HCT116 (cell line): Measurements from ENCODE around the gene ZNF512. TPM values are rescaled to one million over a fixed set of nuclear protein-coding genes. Genes with fewer than 3 reads are reported as not detected.

ENCODE experiments used
- ATAC-seq: fragments of 200-7000 bp; cut with Tn5 transposase; 2 replicates; pipeline ENCODE4 v1.9.1; 2020; ENCODE audit warnings: mild to moderate bottlenecking, moderate library complexity
- BruUV-seq: library from RNA; stranded (reverse); fragments of 400-500 nt; replicated peaks from 2 replicates; lab custom pipeline; 2021; lab: Mats Ljungman, UMichigan
- CTCF ChIA-PET: fragments of 300-600 bp; sonication (Branson Sonifier 250); formaldehyde crosslinking; loops from one replicate; lab custom pipeline; 2021; ENCODE audit warnings: antibody characterized with exemption; lab: Charles Lee
- POLR2A ChIA-PET: fragments of 300-600, 350-600 bp; sonication (Branson Sonifier 250); formaldehyde crosslinking; loops from one replicate; lab custom pipeline; 2021; ENCODE audit warnings: antibody characterized with exemption; lab: Charles Lee
- RAD21 ChIA-PET, 2 experiments: fragments of 300-600 bp; sonication (Branson Sonifier 250); formaldehyde crosslinking; loops; one replicate each; lab custom pipeline; 2023; ENCODE audit warnings: low total read pairs in 2 of 2; ENCODE audit not compliant: uncharacterized antibody in 2 of 2, unreplicated experiment in 2 of 2, low non-redundant PET in 1 of 2; lab: Charles Lee
- DNase-seq: peaks from one replicate; pipeline ENCODE4 v3.0.0-alpha.2; 2010; ENCODE audit warnings: low read depth, low spot score
- H2AFZ ChIP-seq: fragments of 200-600 bp; shearing (Covaris generic), sonication (generic); 2 replicates; pipeline ENCODE4 v1.6.1; 2017; ENCODE audit warnings: low read depth, mixed run types, mixed read lengths, antibody characterized with exemption, low read length; ENCODE audit not compliant: poor library complexity, severe bottlenecking
- H3K27ac ChIP-seq: 2 replicates; pipeline ENCODE4 v1.5.1; 2012; ENCODE audit warnings: low read depth, low read length
- H3K27me3 ChIP-seq: fragments of 200-600 bp; sonication (generic); 2 replicates; pipeline ENCODE4 v1.6.1; 2016; ENCODE audit warnings: mixed run types, low read length, mixed read lengths; ENCODE audit not compliant: insufficient read depth
- H3K36me3 ChIP-seq, 2 experiments: fragments of 200-500 bp in 1 of 2; fragments of 200-600 bp in 1 of 2; sonication (Bioruptor generic) in 1 of 2; sonication (generic) in 1 of 2; 2 replicates each; pipeline versions ENCODE4 v1.5.1 to v1.6.1; 2014 to 2016; ENCODE audit warnings: low read length in 2 of 2, inconsistent platforms in 1 of 2, mixed read lengths in 1 of 2, mixed run types in 1 of 2; ENCODE audit not compliant: insufficient read depth in 2 of 2, control insufficient read depth in 1 of 2
- H3K4me1 ChIP-seq, 2 experiments: fragments of 200-600 bp in 1 of 2; sonication (generic) in 1 of 2; 2 replicates each; pipeline versions ENCODE4 v1.5.1 to v1.6.1; 2012 to 2017; ENCODE audit warnings: low read length in 2 of 2, inconsistent platforms in 1 of 2, mild to moderate bottlenecking in 1 of 2, mixed read lengths in 1 of 2, mixed run types in 1 of 2, moderate library complexity in 1 of 2; ENCODE audit not compliant: insufficient read depth in 2 of 2, control insufficient read depth in 1 of 2
- H3K4me2 ChIP-seq: fragments of 200-600 bp; sonication (generic); 2 replicates; pipeline ENCODE4 v1.6.1; 2017; ENCODE audit warnings: mixed run types, low read length, mixed read lengths
- H3K4me3 ChIP-seq, 2 experiments: fragments of 200-600 bp in 1 of 2; sonication (generic) in 1 of 2; replicated peaks in 1 of 2; 2 replicates each; pipeline ENCODE4 v1.5.1; 2011 to 2016; ENCODE audit warnings: low read length in 2 of 2, control low read depth in 1 of 2, low read depth in 1 of 2, mild to moderate bottlenecking in 1 of 2, mixed read lengths in 1 of 2, mixed run types in 1 of 2
- H3K79me2 ChIP-seq: fragments of 200-600 bp; sonication (generic); 2 replicates; pipeline ENCODE4 v1.6.1; 2017; ENCODE audit warnings: mild to moderate bottlenecking, mixed run types, low read length, moderate library complexity, mixed read lengths; ENCODE audit not compliant: insufficient read depth
- H3K9ac ChIP-seq: fragments of 200-600 bp; sonication (generic); 2 replicates; pipeline ENCODE4 v1.6.1; 2016; ENCODE audit warnings: low read length, mixed read lengths
- H3K9me2 ChIP-seq: fragments of 200-600 bp; sonication (generic), shearing (Covaris generic); 2 replicates; pipeline ENCODE4 v1.6.1; 2017; ENCODE audit warnings: mixed run types, mild to moderate bottlenecking, moderate library complexity; ENCODE audit not compliant: insufficient read depth
- H3K9me3 ChIP-seq, 2 experiments: fragments of 200-500 bp in 1 of 2; fragments of 200-600 bp in 1 of 2; sonication (Bioruptor generic) in 1 of 2; sonication (generic) in 1 of 2; 2 replicates each; pipeline ENCODE4 v1.6.1; 2014 to 2017; ENCODE audit warnings: low read length in 2 of 2, mixed read lengths in 2 of 2, inconsistent platforms in 1 of 2, low read depth in 1 of 2, mild to moderate bottlenecking in 1 of 2, mixed run types in 1 of 2, moderate library complexity in 1 of 2; ENCODE audit not compliant: control insufficient read depth in 1 of 2, insufficient read depth in 1 of 2
- H4K20me1 ChIP-seq: fragments of 200-600 bp; sonication (generic), shearing (Covaris generic); 2 replicates; pipeline ENCODE4 v1.6.1; 2017; ENCODE audit warnings: mixed run types, mild to moderate bottlenecking, moderate library complexity; ENCODE audit not compliant: insufficient read depth
- ATF3 ChIP-seq: IDR thresholded peaks from 2 replicates; pipeline ENCODE4 v1.6.1; 2012
- CEBPB ChIP-seq: IDR thresholded peaks from 2 replicates; pipeline ENCODE4 v1.6.1; 2012; ENCODE audit warnings: low read depth
- CTCF ChIP-seq, 3 experiments: fragments of 200-600 bp in 1 of 3; sonication (generic) in 1 of 3; IDR thresholded peaks in 2 of 3; conservative IDR thresholded peaks in 1 of 3; 2 replicates each; pipeline ENCODE4 v1.5.1; 2012 to 2017; ENCODE audit warnings: low read depth in 2 of 3, low read length in 2 of 3, antibody characterized with exemption in 1 of 3, borderline replicate concordance in 1 of 3, control low read depth in 1 of 3, mild to moderate bottlenecking in 1 of 3, mixed read lengths in 1 of 3, mixed run types in 1 of 3, moderate library complexity in 1 of 3; ENCODE audit not compliant: insufficient read depth in 1 of 3
- ELF1 ChIP-seq: IDR thresholded peaks from 2 replicates; pipeline ENCODE4 v1.6.1; 2012; ENCODE audit warnings: low read depth, borderline replicate concordance
- FOSL1 ChIP-seq: IDR thresholded peaks from 2 replicates; pipeline ENCODE4 v1.6.1; 2012; ENCODE audit warnings: low read depth
- POLR2A ChIP-seq: IDR thresholded peaks from 2 replicates; pipeline ENCODE4 v1.7.0; 2011; ENCODE audit warnings: borderline replicate concordance; ENCODE audit not compliant: insufficient read depth, insufficient read length; ENCODE audit errors: extremely low read depth
- RAD21 ChIP-seq: IDR thresholded peaks from 2 replicates; pipeline ENCODE4 v1.6.1; 2012; ENCODE audit warnings: low read depth, mild to moderate bottlenecking
- SRF ChIP-seq: IDR thresholded peaks from 2 replicates; pipeline ENCODE4 v1.6.1; 2012; ENCODE audit warnings: low read depth
- ZFX ChIP-seq: fragments of 450-650 bp; IDR thresholded peaks from 2 replicates; pipeline ENCODE4 v1.6.1; 2017
- ZNF274 ChIP-seq: fragments of 200-500 bp; sonication (Bioruptor generic); IDR thresholded peaks from 2 replicates; pipeline ENCODE4 v1.6.1; 2014; ENCODE audit warnings: mild to moderate bottlenecking, low read depth, low read length, inconsistent platforms
- intact Hi-C: fragments of 100-400 bp; cut with micrococcal nuclease; formaldehyde crosslinking; loops from 2 replicates; pipeline ENCODE4 v1.10.0; 2022
- total RNA-seq: library from RNA; stranded (reverse); gene quantifications from one replicate; pipeline ENCODE4 v1.2.1, GENCODE V29; 2021; ENCODE audit not compliant: unreplicated experiment

ZNF512 gene
- total RNA-seq, 1 experiment from 2014 or later, result 33.0 TPM

GRCh38 chr2:27621524-27621923 lies 38.7 kb downstream of the ZNF512 start:
- no peak for DNase-seq
- intact Hi-C loops, result loop anchor here (10.0 kb wide), 1 partner anchor 177 kb away; the partner anchor contains the start of gene KRTCAP3
- Histone ChIP-seq H3K9me3 (no peaks in the 10 kb centered on the region), H3K4me2 (no peak overlapping the region), H3K9ac (no peak overlapping the region), H3K27me3 (no peaks in the 10 kb centered on the region), H3K27ac (no peak overlapping the region), H2AFZ (no peak overlapping the region), H3K4me1 (peaks cover 0 to 8% of the 10 kb centered on the region in 2 experiments; a peak in 1 of 4 replicates), H3K79me2 (no peaks in the 10 kb centered on the region), H3K36me3 (peaks cover 46 to 51% of the 10 kb centered on the region in 2 experiments; a peak in 3 of 4 replicates), H3K9me2 (no peaks in the 10 kb centered on the region), H3K4me3 (no peak overlapping the region), H4K20me1 (no peaks in the 10 kb centered on the region)
- ChIA-PET POLR2A (no interaction called here), RAD21 (no interaction called here), CTCF (interaction anchor here (1.0 kb wide), 1 partner anchor 17 kb away, joined by 3 read pairs; no protein-coding TSS in a partner anchor)
- ATAC-seq, result no peak
- TF ChIP-seq CTCF (IDR thresholded peaks at IDR 0.05 in 2 of 3, conservative IDR thresholded peaks at IDR 0.05 in 1 of 3; ENCODE audit: borderline replicate concordance in 1 of 3, insufficient read depth in 1 of 3, low read depth in 2 of 3, low read length in 2 of 3), result peak; percentile 5 to 24 (median 6); a peak in 1 of 6 replicates
- no peak for TF ChIP-seq ZFX
- TF ChIP-seq RAD21, result peak; percentile 16; the same call in 1 of the 2 replicates
- no TSS peak for BruUV-seq

GRCh38 chr2:27622921-27623384 lies 40.1 kb downstream of the ZNF512 start:
- no TSS peak for BruUV-seq
- Histone ChIP-seq H4K20me1 (no peaks in the 10 kb centered on the region), H3K4me2 (no peak overlapping the region), H3K4me3 (no peak overlapping the region), H3K27ac (no peak overlapping the region), H3K4me1 (peaks cover 3 to 18% of the 10 kb centered on the region in 2 experiments), H3K9ac (no peak overlapping the region), H3K79me2 (no peaks in the 10 kb centered on the region), H3K9me3 (no peaks in the 10 kb centered on the region), H3K36me3 (peaks cover 35 to 36% of the 10 kb centered on the region in 2 experiments; a peak in 3 of 4 replicates), H3K27me3 (no peaks in the 10 kb centered on the region), H2AFZ (no peak overlapping the region), H3K9me2 (no peaks in the 10 kb centered on the region)
- ChIA-PET POLR2A (no interaction called here), RAD21 (no interaction called here), CTCF (no interaction called here)
- intact Hi-C loops, result loop anchor here (10.0 kb wide), 1 partner anchor 178 kb away; the partner anchor contains the start of gene KRTCAP3
- ATAC-seq, result no peak
- TF ChIP-seq POLR2A, result no peak
- no peak for TF ChIP-seq SRF
- TF ChIP-seq ZNF274, result no peak
- no peak for TF ChIP-seq FOSL1
- TF ChIP-seq CEBPB, result no peak
- no peak for TF ChIP-seq ATF3
- TF ChIP-seq ELF1, result no peak
- DNase-seq, result no peak
